Astrocyte of the spinal cord (primary cell): ENCODE data around the gene CCDC181.

Experiments used
- DNase-seq: peaks from one replicate; pipeline ENCODE4 v3.0.0; 2011; ENCODE audit warnings: low read depth, low spot score
- H3K4me3 ChIP-seq: 2 replicates; pipeline ENCODE4 v1.5.1; 2011; ENCODE audit warnings: low read depth, mild to moderate bottlenecking, low read length, moderate library complexity
- CTCF ChIP-seq: IDR thresholded peaks from 2 replicates; pipeline ENCODE4 v1.5.1; 2012; ENCODE audit warnings: low read depth, mild to moderate bottlenecking, low read length, inconsistent platforms
- in situ Hi-C: cut with HindIII; loops from 2 replicates; pipeline ENCODE4 v1.10.0; 2017; ENCODE audit warnings: low sequenced_read_pairs

The CCDC181 gene

DNA sequence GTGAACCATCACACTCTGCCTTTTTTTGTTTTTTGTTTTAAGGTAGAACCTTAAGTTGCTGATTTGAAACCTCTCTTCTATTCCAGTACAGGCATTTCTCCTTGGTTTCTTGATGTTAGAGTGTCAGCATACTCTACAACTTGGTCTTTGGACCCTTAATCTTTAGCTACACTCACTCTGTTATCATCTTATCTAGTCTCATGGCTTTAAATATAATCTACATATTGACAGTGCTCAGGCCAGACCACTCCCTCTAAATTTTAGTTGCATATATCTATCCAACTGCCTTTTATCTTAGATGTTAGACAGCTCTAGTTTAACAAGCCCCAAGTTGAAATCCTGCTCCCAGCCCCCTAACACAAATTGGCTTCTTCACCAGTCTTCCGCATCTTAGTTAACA, 81.8 kb downstream of the CCDC181 start:
- no peak for DNase-seq
- no peak overlapping the region for H3K4me3 ChIP-seq
- in situ Hi-C loops = no loop called here
- no peak for TF ChIP-seq CTCF
